Epithelial cell of esophagus (primary cell): ENCODE measurements around the gene PIK3C3.

Experiments
- DNase-seq: peaks from one replicate; pipeline ENCODE4 v3.0.0; 2010; ENCODE audit warnings: low read depth
- H3K4me3 ChIP-seq: 2 replicates; pipeline ENCODE4 v1.5.1; 2011; ENCODE audit warnings: mild to moderate bottlenecking, low read length, control low read depth
- CTCF ChIP-seq: IDR thresholded peaks from 2 replicates; pipeline ENCODE4 v1.5.1; 2011; ENCODE audit warnings: low read depth, mild to moderate bottlenecking, low read length, control low read depth, inconsistent platforms; ENCODE audit not compliant: insufficient read depth; ENCODE audit errors: missing control alignments

Gene PIK3C3

GRCh38 chr18:41922841-41923240 is 32.2 kb upstream of the PIK3C3 start:
- no peak for DNase-seq
- H3K4me3 ChIP-seq: no peak overlapping the region
- no peak for TF ChIP-seq CTCF

- TF ChIP-seq CTCF: no peak
- DNase-seq: no peak
- H3K4me3 ChIP-seq: no peak overlapping the region
Observed at GRCh38 chr18:41923446-41923845, 31.6 kb upstream of the PIK3C3 start.

- no peak overlapping the region for H3K4me3 ChIP-seq
- TF ChIP-seq CTCF: no peak
- DNase-seq: no peak
Observed at GRCh38 chr18:41928581-41928980, 26.5 kb upstream of the PIK3C3 start.

GRCh38 chr18:41932899-41933298 is 22.1 kb upstream of the PIK3C3 start:
- no peak overlapping the region for H3K4me3 ChIP-seq
- DNase-seq: no peak
- no peak for TF ChIP-seq CTCF

- no peak for TF ChIP-seq CTCF
- H3K4me3 ChIP-seq: no peak overlapping the region
- no peak for DNase-seq
Observed at GRCh38 chr18:41933778-41934177, 21.3 kb upstream of the PIK3C3 start.

- TF ChIP-seq CTCF: no peak
- DNase-seq: no peak
Observed at GRCh38 chr18:41936471-41937134, 18.4 kb upstream of the PIK3C3 start.

GRCh38 chr18:41938445-41938844 is 16.6 kb upstream of the PIK3C3 start:
- no peak for TF ChIP-seq CTCF
- no peak overlapping the region for H3K4me3 ChIP-seq
- DNase-seq: peak; percentile 65

More at GRCh38 chr18:41936471-41937134, 18.4 kb upstream of the PIK3C3 start:
- H3K4me3 ChIP-seq: no peak overlapping the region
